DOHH2 (cell line): ENCODE data around the gene FAM219B.

Experiments
- H3F3A ChIP-seq: fragments of 200-600 bp; sonication (generic), shearing (Covaris generic); 2 replicates; pipeline ENCODE4 v1.6.0; 2016; ENCODE audit warnings: antibody characterized with exemption, mild to moderate bottlenecking; ENCODE audit not compliant: control insufficient read depth, insufficient read depth
- H3K27ac ChIP-seq: fragments of 200-600 bp; sonication (generic); 2 replicates; pipeline ENCODE4 v1.5.1; 2014; ENCODE audit warnings: low read depth, mild to moderate bottlenecking, low read length, moderate library complexity
- H3K27me3 ChIP-seq: fragments of 200-600 bp; sonication (generic); 2 replicates; pipeline ENCODE4 v1.6.1; 2014; ENCODE audit warnings: mild to moderate bottlenecking, low read length, mixed read lengths; ENCODE audit not compliant: control insufficient read depth
- H3K36me3 ChIP-seq: fragments of 200-600 bp; sonication (generic); 2 replicates; pipeline ENCODE4 v1.6.1; 2014; ENCODE audit warnings: mild to moderate bottlenecking, low read length, moderate library complexity, mixed read lengths; ENCODE audit not compliant: control insufficient read depth
- H3K4me1 ChIP-seq: fragments of 200-600 bp; sonication (generic); 2 replicates; pipeline ENCODE4 v1.6.1; 2014; ENCODE audit warnings: mild to moderate bottlenecking, low read length, mixed read lengths; ENCODE audit not compliant: control insufficient read depth
- H3K4me2 ChIP-seq: fragments of 200-600 bp; sonication (generic); 2 replicates; pipeline ENCODE4 v1.6.0; 2014; ENCODE audit warnings: mild to moderate bottlenecking, low read length, moderate library complexity
- H3K4me3 ChIP-seq: fragments of 200-600 bp; sonication (generic); 2 replicates; pipeline ENCODE4 v1.5.1; 2014; ENCODE audit warnings: mild to moderate bottlenecking, low read length, mixed read lengths
- H3K79me2 ChIP-seq: fragments of 200-600 bp; sonication (generic); 2 replicates; pipeline ENCODE4 v1.6.1; 2014; ENCODE audit warnings: mild to moderate bottlenecking, low read length, mixed read lengths; ENCODE audit not compliant: control insufficient read depth
- H3K9me2 ChIP-seq: fragments of 200-600 bp; sonication (generic); replicated peaks from 2 replicates; pipeline ENCODE4 v1.6.1; 2014; ENCODE audit warnings: mild to moderate bottlenecking, low read length, mixed read lengths; ENCODE audit not compliant: control insufficient read depth
- H3K9me3 ChIP-seq: fragments of 200-600 bp; sonication (generic); 2 replicates; pipeline ENCODE4 v1.6.1; 2014; ENCODE audit warnings: antibody characterized with exemption, low read length, mixed read lengths; ENCODE audit not compliant: control insufficient read depth, insufficient read depth
- H4K20me1 ChIP-seq: fragments of 200-600 bp; sonication (generic); 2 replicates; pipeline ENCODE4 v1.6.0; 2014; ENCODE audit warnings: low read depth, mild to moderate bottlenecking, antibody characterized with exemption, low read length, moderate library complexity; ENCODE audit not compliant: control insufficient read depth, insufficient read depth
- EZH2phosphoT487 ChIP-seq: fragments of 200-600 bp; sonication (generic); IDR thresholded peaks from 2 replicates; pipeline ENCODE4 v1.6.1; 2017; ENCODE audit warnings: borderline replicate concordance, mild to moderate bottlenecking, antibody characterized with exemption, low read length, moderate library complexity, mixed read lengths
- TF ChIP-seq, protein P1 (sequence below): fragments of 200-600 bp; sonication (generic); IDR thresholded peaks from one replicate; pipeline ENCODE4 v1.5.1; 2014; ENCODE audit warnings: antibody characterized with exemption, mild to moderate bottlenecking, low read depth, low read length; ENCODE audit not compliant: poor library complexity, severe bottlenecking

The FAM219B gene

DNA sequence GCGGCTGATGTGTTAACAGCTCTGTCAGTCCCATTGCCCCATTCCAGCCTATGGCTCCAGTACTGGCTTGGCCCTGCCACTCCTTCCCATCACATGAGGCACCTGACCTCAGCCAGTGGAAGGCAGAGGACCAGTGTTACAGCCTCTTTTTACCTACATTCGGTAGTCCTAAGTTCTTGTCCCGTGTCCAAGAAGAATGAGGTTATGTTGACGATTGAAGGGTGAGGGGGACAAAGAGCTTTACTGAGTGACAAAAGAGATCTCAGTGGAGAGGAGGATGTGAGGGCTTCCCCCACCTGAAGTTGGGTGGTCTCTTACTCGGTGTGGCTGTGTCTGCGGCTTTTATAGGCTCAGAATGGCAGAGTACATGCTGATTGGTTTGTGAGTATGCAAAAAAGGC is 24.1 kb downstream of the FAM219B start:
- H3K4me1 ChIP-seq, result peaks cover 8% of the 10 kb centered on the region
- H3K4me3 ChIP-seq, result no peak overlapping the region
- H3K27me3 ChIP-seq, result no peaks in the 10 kb centered on the region
- no peaks in the 10 kb centered on the region for H3K79me2 ChIP-seq
- H3K9me3 ChIP-seq, result peaks cover 15% of the 10 kb centered on the region
- H3K36me3 ChIP-seq, result no peaks in the 10 kb centered on the region
- no peaks in the 10 kb centered on the region for H3K9me2 ChIP-seq
- no peak overlapping the region for H3K4me2 ChIP-seq
- no peaks in the 10 kb centered on the region for H3F3A ChIP-seq
- no peak overlapping the region for H3K27ac ChIP-seq
- TF ChIP-seq EZH2phosphoT487, result no peak
- TF ChIP-seq, protein P1, sequence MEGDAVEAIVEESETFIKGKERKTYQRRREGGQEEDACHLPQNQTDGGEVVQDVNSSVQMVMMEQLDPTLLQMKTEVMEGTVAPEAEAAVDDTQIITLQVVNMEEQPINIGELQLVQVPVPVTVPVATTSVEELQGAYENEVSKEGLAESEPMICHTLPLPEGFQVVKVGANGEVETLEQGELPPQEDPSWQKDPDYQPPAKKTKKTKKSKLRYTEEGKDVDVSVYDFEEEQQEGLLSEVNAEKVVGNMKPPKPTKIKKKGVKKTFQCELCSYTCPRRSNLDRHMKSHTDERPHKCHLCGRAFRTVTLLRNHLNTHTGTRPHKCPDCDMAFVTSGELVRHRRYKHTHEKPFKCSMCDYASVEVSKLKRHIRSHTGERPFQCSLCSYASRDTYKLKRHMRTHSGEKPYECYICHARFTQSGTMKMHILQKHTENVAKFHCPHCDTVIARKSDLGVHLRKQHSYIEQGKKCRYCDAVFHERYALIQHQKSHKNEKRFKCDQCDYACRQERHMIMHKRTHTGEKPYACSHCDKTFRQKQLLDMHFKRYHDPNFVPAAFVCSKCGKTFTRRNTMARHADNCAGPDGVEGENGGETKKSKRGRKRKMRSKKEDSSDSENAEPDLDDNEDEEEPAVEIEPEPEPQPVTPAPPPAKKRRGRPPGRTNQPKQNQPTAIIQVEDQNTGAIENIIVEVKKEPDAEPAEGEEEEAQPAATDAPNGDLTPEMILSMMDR, result no peak
- no peaks in the 10 kb centered on the region for H4K20me1 ChIP-seq

DNA sequence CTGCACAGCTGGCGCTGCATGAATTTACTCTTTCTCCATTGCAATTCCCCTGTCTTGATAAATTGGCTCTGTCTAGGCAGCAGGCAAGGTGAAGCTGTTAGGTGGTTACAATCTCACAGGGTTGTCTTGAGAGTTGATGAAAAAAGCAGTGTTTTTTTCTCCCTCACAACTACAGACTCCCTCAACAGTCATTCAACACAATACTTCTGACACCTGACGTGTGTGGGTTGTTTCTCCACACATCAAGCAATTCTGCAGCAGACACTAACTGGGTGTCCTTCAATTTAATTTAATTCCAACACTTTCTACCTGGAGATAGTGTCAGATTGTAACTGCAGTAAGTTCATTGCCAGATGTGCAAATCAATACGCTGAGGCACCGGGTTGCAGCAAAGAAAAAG is 28.4 kb downstream of the FAM219B start:
- no peaks in the 10 kb centered on the region for H4K20me1 ChIP-seq
- TF ChIP-seq, protein P1, result no peak
- TF ChIP-seq EZH2phosphoT487, result no peak
- no peaks in the 10 kb centered on the region for H3K36me3 ChIP-seq
- H3K27me3 ChIP-seq, result 0 out of 2 replicates have a peak, but pooled peaks cover 3% of the 10 kb centered on the region
- H3K4me3 ChIP-seq, result no peak overlapping the region
- H3K4me1 ChIP-seq, result peaks cover 8% of the 10 kb centered on the region
- H3K4me2 ChIP-seq, result no peak overlapping the region
- H3F3A ChIP-seq, result no peaks in the 10 kb centered on the region
- no peak overlapping the region for H3K27ac ChIP-seq
- H3K79me2 ChIP-seq, result no peaks in the 10 kb centered on the region
- H3K9me2 ChIP-seq, result no peaks in the 10 kb centered on the region
- peaks cover 15% of the 10 kb centered on the region for H3K9me3 ChIP-seq

DNA sequence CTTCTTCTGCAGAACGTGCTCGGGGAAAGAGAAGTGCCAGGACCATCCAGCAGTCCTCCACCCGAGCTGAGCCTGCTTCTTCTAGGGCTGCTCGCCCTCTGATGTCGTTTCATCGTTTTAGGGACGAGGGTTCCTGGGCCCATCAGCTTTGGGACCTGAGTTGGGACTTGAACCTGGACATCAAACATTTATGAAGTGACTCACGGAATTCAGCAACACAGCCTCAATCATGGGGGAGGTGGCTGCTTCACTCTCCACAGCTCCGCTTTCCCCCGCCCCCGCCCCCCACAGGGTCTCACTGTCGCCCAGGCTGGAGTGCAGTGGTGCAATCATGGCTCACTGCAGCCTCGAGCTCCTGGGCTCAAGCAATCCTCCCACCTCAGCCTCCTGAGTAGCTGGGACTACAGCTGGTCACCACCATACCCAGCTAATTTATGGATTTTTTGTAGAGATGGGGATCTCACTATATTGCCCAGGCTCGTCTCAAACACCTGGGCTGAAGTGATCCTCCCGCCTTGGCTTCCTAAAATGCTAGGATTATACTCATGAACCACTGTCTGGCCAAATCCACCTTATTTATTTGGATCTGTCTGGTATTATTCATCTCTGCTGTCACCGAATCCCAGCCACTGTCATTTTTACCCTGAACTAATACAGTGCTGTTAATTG is 32.8 kb downstream of the FAM219B start:
- 0 out of 2 replicates have a peak, but pooled peaks cover 3% of the 10 kb centered on the region for H3K27me3 ChIP-seq
- peak overlapping the region; percentile 97 for H3K4me3 ChIP-seq
- peaks cover 40% of the 10 kb centered on the region for H3K4me1 ChIP-seq
- no peaks in the 10 kb centered on the region for H3K9me3 ChIP-seq
- H3K27ac ChIP-seq, result peak overlapping the region; percentile 3; the same call in 1 of the 2 replicates
- no peaks in the 10 kb centered on the region for H3K9me2 ChIP-seq
- peaks cover 19% of the 10 kb centered on the region for H4K20me1 ChIP-seq
- H3K36me3 ChIP-seq, result peaks cover 22% of the 10 kb centered on the region
- peaks cover 12% of the 10 kb centered on the region; the same call in 1 of the 2 replicates for H3F3A ChIP-seq
- H3K79me2 ChIP-seq, result peaks cover 41% of the 10 kb centered on the region
- TF ChIP-seq, protein P1, result no peak
- no peak for TF ChIP-seq EZH2phosphoT487
- peak overlapping the region; percentile 100 for H3K4me2 ChIP-seq
